Lower lobe of right lung (tissue), 2 donors: ENCODE results near the gene ZNF324B. TPM values are rescaled to one million over a fixed set of nuclear protein-coding genes. Genes with fewer than 3 reads are reported as not detected.

ENCODE experiments used
- ATAC-seq, 2 donors: fragments of 200-7000 bp; cut with Tn5 transposase; one replicate each; pipeline ENCODE4 v1.9.1; 2020 to 2022; ENCODE audit warnings: mild to moderate bottlenecking in 2 of 2, moderate library complexity in 2 of 2
- DNase-seq: peaks from one replicate; pipeline ENCODE4 v3.0.0-alpha.2; 2020
- H3K27ac ChIP-seq: fragments of 200-600 bp; one replicate; pipeline ENCODE4 v1.8.0; 2022
- H3K27me3 ChIP-seq: fragments of 200-600 bp; one replicate; pipeline ENCODE4 v1.8.0; 2022; ENCODE audit warnings: low read depth
- H3K36me3 ChIP-seq: fragments of 200-600 bp; one replicate; pipeline ENCODE4 v1.8.0; 2022; ENCODE audit warnings: mild to moderate bottlenecking
- H3K4me1 ChIP-seq: fragments of 200-600 bp; one replicate; pipeline ENCODE4 v1.8.0; 2022
- H3K4me3 ChIP-seq: fragments of 200-600 bp; one replicate; pipeline ENCODE4 v1.8.0; 2022; ENCODE audit warnings: mild to moderate bottlenecking
- H3K9me3 ChIP-seq: fragments of 200-600 bp; one replicate; pipeline ENCODE4 v1.8.0; 2022
- intact Hi-C: fragments of 100-400 bp; cut with DNase I; formaldehyde crosslinking; loops from one replicate; pipeline ENCODE4 v1.11.0; 2022
- total RNA-seq: library from RNA; stranded (reverse); fragmentation: NEBNext Ultra II Directional; extraction: Animal tissue kit (Norgen Biotek cat#: 25700); gene quantifications from one replicate; pipeline ENCODE4 v1.2.1, GENCODE V29; 2021
- TF ChIP-seq, protein P1 (sequence below): fragments of 200-600 bp; IDR thresholded peaks from one replicate; pipeline ENCODE4 v1.8.0; 2022; ENCODE audit warnings: antibody characterized with exemption, mild to moderate bottlenecking
- donor health status: DM: no; HTN: yes; CAD: no; lungs with severe emphysema.

The ZNF324B gene
- total RNA-seq, 1 donor from 2014 or later = 8.3 TPM

DNA sequence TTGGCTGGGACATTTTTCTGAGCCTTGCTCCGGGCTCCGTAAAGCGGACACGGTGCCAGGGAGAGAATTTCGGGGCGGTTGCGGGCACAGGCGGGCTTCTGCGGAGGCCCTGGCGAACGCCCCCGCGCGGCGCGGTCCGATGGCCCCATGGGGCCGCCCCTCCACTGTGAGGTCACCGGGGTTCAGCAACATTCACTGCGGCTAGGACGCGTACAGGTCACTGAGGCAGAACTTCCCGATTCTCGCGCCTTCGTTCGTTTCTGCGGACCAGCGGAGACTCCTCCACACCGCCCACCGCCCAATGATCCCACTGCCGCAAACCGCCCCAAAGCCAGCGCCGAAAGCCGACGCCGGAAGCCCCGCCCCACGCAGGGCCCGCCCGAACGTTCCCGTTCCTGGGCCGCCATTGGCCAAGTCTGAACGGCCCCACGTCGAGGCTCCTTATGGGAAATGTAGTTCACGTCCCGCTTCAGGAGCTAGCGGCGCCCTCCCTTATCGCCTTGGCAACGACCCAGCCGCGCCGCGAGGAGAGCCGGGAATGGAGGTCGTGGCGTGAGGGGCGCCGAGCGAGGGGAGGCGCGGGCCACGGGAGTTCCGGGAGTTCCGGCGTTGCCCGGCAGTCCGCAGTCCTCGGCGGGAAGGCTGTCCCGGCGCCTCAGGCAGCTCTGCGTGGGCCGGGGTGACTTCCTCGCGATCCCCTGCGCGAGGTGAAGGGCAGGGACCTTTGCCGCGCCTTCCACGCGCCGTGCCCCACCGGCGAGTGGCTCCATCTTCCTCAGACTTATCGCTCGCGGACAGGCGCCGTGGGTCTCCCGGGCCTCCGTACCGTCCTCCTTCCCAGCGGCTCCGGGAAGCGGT is 43.0 kb upstream of the ZNF324B start, which contains the start of gene ZNF584:
ZNF584 (plus strand) TSS at position 498 of the 858 bp plus-strand sequence. CDS start 499 bp downstream, outside the sequence.
- Histone ChIP-seq H3K27me3 (no peaks in the 10 kb centered on the region), H3K4me3 (peak within 1 kb of the TSS; percentile 90), H3K9me3 (no peaks in the 10 kb centered on the region), H3K36me3 (peaks cover 3% of the 10 kb centered on the region), H3K27ac (peak within 1 kb of the TSS; percentile 89), H3K4me1 (peaks cover 28% of the 10 kb centered on the region)
- peak; percentile 99 for ATAC-seq
- DNase-seq = peak; percentile 96
- intact Hi-C loops = no loop called here
- TF ChIP-seq, protein P1, sequence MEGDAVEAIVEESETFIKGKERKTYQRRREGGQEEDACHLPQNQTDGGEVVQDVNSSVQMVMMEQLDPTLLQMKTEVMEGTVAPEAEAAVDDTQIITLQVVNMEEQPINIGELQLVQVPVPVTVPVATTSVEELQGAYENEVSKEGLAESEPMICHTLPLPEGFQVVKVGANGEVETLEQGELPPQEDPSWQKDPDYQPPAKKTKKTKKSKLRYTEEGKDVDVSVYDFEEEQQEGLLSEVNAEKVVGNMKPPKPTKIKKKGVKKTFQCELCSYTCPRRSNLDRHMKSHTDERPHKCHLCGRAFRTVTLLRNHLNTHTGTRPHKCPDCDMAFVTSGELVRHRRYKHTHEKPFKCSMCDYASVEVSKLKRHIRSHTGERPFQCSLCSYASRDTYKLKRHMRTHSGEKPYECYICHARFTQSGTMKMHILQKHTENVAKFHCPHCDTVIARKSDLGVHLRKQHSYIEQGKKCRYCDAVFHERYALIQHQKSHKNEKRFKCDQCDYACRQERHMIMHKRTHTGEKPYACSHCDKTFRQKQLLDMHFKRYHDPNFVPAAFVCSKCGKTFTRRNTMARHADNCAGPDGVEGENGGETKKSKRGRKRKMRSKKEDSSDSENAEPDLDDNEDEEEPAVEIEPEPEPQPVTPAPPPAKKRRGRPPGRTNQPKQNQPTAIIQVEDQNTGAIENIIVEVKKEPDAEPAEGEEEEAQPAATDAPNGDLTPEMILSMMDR = no peak

DNA sequence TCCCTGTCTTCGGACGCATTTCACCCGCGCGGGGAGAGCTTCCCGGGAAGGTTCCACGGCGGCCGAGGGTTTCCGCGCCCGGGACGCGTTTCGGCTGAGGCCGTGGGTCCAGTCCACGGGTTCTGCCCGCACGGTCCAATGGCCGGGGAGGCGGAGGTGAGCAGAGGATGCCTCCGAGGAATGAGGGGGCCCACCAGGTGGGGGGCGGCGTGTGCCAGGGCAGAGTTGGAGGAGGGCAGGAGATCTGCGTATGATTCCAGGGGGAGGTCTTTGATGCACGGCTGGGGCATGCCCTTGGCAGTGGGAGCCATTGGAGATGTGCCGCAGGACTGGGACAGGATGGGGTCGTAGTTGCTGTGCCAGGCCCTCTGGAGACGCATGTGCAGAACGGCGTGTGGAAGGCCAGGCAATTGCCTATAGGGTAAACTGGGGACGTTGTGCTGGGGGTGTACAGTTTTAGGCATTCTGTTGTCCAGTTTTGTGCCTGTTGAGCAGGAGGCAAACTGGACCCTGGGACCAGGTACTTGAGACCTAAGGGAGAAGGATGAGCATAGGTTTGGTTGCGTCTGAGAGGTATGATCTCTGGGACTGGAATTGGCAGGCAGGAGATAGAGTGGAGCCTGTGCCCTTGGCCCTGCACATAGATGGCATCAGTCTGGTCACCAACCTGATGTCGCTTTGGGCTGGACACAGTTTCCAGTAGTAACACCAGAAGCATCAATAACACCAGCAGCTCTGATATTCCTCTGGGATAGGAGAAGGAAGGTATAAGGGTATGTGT is 42.2 kb upstream of the ZNF324B start:
- ATAC-seq = peak; percentile 31 to 39
- intact Hi-C loops = no loop called here

DNA sequence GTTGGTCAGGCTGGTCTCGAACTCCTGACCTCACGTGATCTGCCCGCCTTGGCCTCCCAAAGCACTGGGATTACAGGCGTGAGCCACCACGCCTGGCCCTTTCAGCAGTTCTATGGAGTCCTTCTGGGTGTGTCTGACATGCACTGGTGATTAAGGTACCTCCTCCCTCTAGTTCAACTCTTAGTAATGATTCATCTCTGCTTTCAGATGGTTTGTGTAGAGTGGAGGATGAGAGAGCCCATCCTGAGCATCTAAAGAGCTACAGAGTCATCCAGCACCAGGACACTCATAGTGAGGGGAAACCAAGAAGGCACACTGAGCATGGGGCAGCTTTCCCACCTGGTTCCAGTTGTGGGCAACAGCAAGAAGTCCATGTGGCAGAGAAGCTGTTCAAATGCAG is 34.8 kb upstream of the ZNF324B start:
- H3K36me3 ChIP-seq = peaks cover 52% of the 10 kb centered on the region

More for the DNA sequence above, 42.2 kb upstream of the ZNF324B start:
- H3K36me3 ChIP-seq = peaks cover 3% of the 10 kb centered on the region
- H3K4me1 ChIP-seq = peaks cover 28% of the 10 kb centered on the region
- no peak for DNase-seq
- no peaks in the 10 kb centered on the region for H3K9me3 ChIP-seq
- TF ChIP-seq, protein P1 = no peak
- H3K4me3 ChIP-seq = peak overlapping the region; percentile 90
- H3K27me3 ChIP-seq = no peaks in the 10 kb centered on the region
- peak overlapping the region; percentile 89 for H3K27ac ChIP-seq

DNA sequence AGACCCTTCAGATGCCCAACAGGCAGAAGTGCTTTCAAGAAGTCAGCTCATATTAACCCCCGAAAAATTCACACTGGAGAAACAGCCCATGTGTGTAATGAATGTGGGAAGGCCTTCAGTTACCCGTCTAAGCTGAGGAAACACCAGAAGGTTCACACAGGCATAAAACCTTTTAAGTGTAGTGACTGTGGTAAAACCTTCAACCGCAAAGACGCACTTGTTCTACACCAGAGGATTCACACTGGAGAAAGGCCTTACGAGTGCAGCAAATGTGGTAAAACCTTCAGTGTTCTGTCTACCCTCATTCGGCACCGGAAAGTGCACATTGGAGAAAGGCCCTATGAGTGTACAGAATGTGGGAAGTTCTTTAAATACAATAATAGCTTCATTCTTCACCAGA is 34.4 kb upstream of the ZNF324B start:
- Histone ChIP-seq H3K27me3 (no peaks in the 10 kb centered on the region), H3K4me1 (no peaks in the 10 kb centered on the region), H3K36me3 (peaks cover 52% of the 10 kb centered on the region), H3K9me3 (no peaks in the 10 kb centered on the region), H3K4me3 (no peak overlapping the region), H3K27ac (no peak overlapping the region)
- intact Hi-C loops = no loop called here
- DNase-seq (no peak), ATAC-seq (no peak)
- TF ChIP-seq, protein P1 = no peak

More for the DNA sequence above, 34.8 kb upstream of the ZNF324B start:
- ATAC-seq (no peak), DNase-seq (no peak)
- Histone ChIP-seq H3K4me1 (no peaks in the 10 kb centered on the region), H3K27me3 (no peaks in the 10 kb centered on the region), H3K27ac (no peak overlapping the region), H3K4me3 (no peak overlapping the region), H3K9me3 (no peaks in the 10 kb centered on the region)
- intact Hi-C loops = no loop called here
- TF ChIP-seq, protein P1 = no peak

DNA sequence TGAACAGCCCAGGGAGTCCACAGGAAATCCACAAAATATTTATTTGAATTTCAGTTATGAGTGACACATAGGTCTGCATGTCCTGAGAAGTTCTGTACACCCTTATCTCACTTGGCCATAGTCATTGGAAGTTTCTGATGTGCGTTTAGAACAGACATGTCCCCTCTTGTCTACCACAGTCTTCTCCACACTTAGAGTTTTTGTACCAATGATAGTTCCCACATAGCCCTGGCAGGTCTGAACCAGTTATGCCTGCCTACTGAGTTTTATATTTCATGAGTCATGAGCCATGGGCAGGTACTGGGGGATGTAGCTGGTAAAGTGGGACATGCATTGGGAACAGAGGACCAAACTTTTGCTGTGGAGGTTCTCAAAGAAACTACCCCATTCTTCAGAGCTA is 22.8 kb upstream of the ZNF324B start:
- Histone ChIP-seq H3K36me3 (peaks cover 2% of the 10 kb centered on the region), H3K9me3 (peaks cover 64% of the 10 kb centered on the region)

More for the DNA sequence above, 22.8 kb upstream of the ZNF324B start:
- ATAC-seq = no peak
- no peak for DNase-seq
- Histone ChIP-seq H3K27me3 (no peaks in the 10 kb centered on the region), H3K4me1 (no peaks in the 10 kb centered on the region), H3K4me3 (no peak overlapping the region), H3K27ac (no peak overlapping the region)
- intact Hi-C loops = no loop called here
- TF ChIP-seq, protein P1 = no peak
